Spleen (tissue), 11 donors: Measurements from ENCODE around the gene SIVA1. TPM values are rescaled to one million over a fixed set of nuclear protein-coding genes. Genes with fewer than 3 reads are reported as not detected.
A peak's percentile ranks its signal among the peaks of the same experiment; 100 is the strongest.

ENCODE experiments used
- DNase-seq: peaks from one replicate; pipeline ENCODE4 v3.0.0-alpha.2; 2020
- H3K27ac ChIP-seq, 8 donors: fragments of 200-600 bp; sonication (generic) in 7 of 8; 1 replicate in 4 of 8; 2 replicates in 4 of 8; pipeline versions ENCODE4 v1.5.0 to v1.8.0; 2016 to 2021; ENCODE audit warnings: inconsistent platforms in 4 of 8, mild to moderate bottlenecking in 4 of 8, moderate library complexity in 1 of 8
- H3K27me3 ChIP-seq, 7 donors: fragments of 200-600 bp; sonication (generic) in 6 of 7; replicated peaks in 1 of 7; 1 replicate in 4 of 7; 2 replicates in 3 of 7; pipeline versions ENCODE4 v1.5.0 to v1.8.0; 2016 to 2021; ENCODE audit warnings: inconsistent platforms in 3 of 7, mild to moderate bottlenecking in 1 of 7
- H3K36me3 ChIP-seq, 6 donors: fragments of 200-600 bp; sonication (generic) in 5 of 6; 1 replicate in 4 of 6; 2 replicates in 2 of 6; pipeline versions ENCODE4 v1.5.0 to v1.8.0; 2016 to 2021; ENCODE audit warnings: inconsistent platforms in 2 of 6
- H3K4me1 ChIP-seq, 6 donors: fragments of 200-600 bp; sonication (generic) in 5 of 6; 1 replicate in 3 of 6; 2 replicates in 3 of 6; pipeline versions ENCODE4 v1.5.0 to v1.8.0; 2016 to 2021; ENCODE audit warnings: inconsistent platforms in 3 of 6
- H3K4me3 ChIP-seq, 8 donors: fragments of 200-600 bp; sonication (generic) in 7 of 8; 1 replicate in 4 of 8; 2 replicates in 4 of 8; pipeline versions ENCODE4 v1.5.0 to v1.8.0; 2016 to 2021; ENCODE audit warnings: inconsistent platforms in 4 of 8, mild to moderate bottlenecking in 4 of 8, moderate library complexity in 2 of 8
- H3K9me3 ChIP-seq, 8 donors: fragments of 200-600 bp; sonication (generic) in 7 of 8; 1 replicate in 4 of 8; 2 replicates in 4 of 8; pipeline versions ENCODE4 v1.5.0 to v1.8.0; 2016 to 2021; ENCODE audit warnings: inconsistent platforms in 4 of 8
- POLR2A ChIP-seq, 3 donors: fragments of 450-650 bp; IDR thresholded peaks; one replicate each; pipeline ENCODE4 v1.5.1; 2017; ENCODE audit warnings: antibody characterized with exemption in 3 of 3, mild to moderate bottlenecking in 1 of 3
- POLR2AphosphoS5 ChIP-seq, 3 donors: sonication (generic); formaldehyde crosslinking; IDR thresholded peaks; one replicate each; pipeline ENCODE4 v1.5.1; 2017; ENCODE audit warnings: antibody characterized with exemption in 3 of 3
- WGBS, 5 donors: extraction: QIAGEN DNeasy Blood & Tissue Kit in 3 of 5; methylation state at CpG; one replicate each; pipeline versions ENCODE4 v1.1.5 to v1.1.7; 2013 to 2018; 5-methylcytosine and 5-hydroxymethylcytosine counted together
- intact Hi-C: fragments of 100-400 bp; cut with DNase I; formaldehyde crosslinking; loops from one replicate; pipeline ENCODE4 v1.15.0; 2023; ENCODE audit warnings: low total_unique reads
- polyA plus RNA-seq, 3 donors: library from polyadenylated mRNA; stranded (reverse); fragments of 200-250 nt; gene quantifications; one replicate each; pipeline ENCODE4 v1.2.1, GENCODE V29; 2013
- total RNA-seq, 7 donors: library from RNA; depleted of rRNA in 3 of 7; stranded (reverse); fragments of >200 nt in 3 of 7; fragmentation: NEBNext Ultra II Directional in 4 of 7; extraction: Animal tissue kit (Norgen Biotek cat#: 25700) in 4 of 7; gene quantifications; one replicate each; pipeline versions ENCODE4 v1.1.0 to v1.2.1, GENCODE V29; 2016 to 2021
- TF ChIP-seq, protein P1 (sequence below), 11 experiments: fragments of 200-600 bp in 7 of 11; fragments of 450-650 bp in 4 of 11; sonication (generic) in 4 of 11; IDR thresholded peaks in 8 of 11; conservative IDR thresholded peaks in 3 of 11; 1 replicate in 7 of 11; 2 replicates in 4 of 11; pipeline versions ENCODE4 v1.4.0 to v1.8.0; 2016 to 2021; ENCODE audit warnings: antibody characterized with exemption in 11 of 11, inconsistent platforms in 4 of 11, mild to moderate bottlenecking in 1 of 11
- donor health status: healthy with polysubstance abuse.
- donor health status: DM: no; HTN: no; CAD: no; lungs with moderate emphysema.
- donor health status: DM: no; HTN: no; CAD: no.
- donor health status: Bipolar disorder and iron deficiency.
- donor health status: healthy.
- donor health status: DM: no; HTN: no; CAD: no.
- donor health status: DM: yes; HTN: yes; CAD: no.

The SIVA1 gene
- total and polyA plus RNA-seq, 10 donors, result 56.7 to 226 (median 141) TPM

GRCh38 chr14:104724981-104725771, 27.8 kb upstream of the SIVA1 start:
- Histone ChIP-seq H3K27me3 (peaks cover 0 to 11% (median 0%) of the 10 kb centered on the region in 7 donors), H3K4me1 (peaks cover 5 to 43% (median 25%) of the 10 kb centered on the region in 6 donors), H3K4me3 (peak overlapping the region in 4 of 8 donors; percentile 77 to 97 (median 83)), H3K27ac (peak overlapping the region in 1 of 8 donors; percentile 78), H3K9me3 (no peaks in the 10 kb centered on the region), H3K36me3 (peaks cover 0 to 9% (median 0%) of the 10 kb centered on the region in 6 donors)
- intact Hi-C loops, result no loop called here
- WGBS, 5 donors, result 42 to 84% (median 57%) methylated on average over 9 to 24 of the region's 24 CpGs
- DNase-seq, result no peak
- TF ChIP-seq, protein P1, sequence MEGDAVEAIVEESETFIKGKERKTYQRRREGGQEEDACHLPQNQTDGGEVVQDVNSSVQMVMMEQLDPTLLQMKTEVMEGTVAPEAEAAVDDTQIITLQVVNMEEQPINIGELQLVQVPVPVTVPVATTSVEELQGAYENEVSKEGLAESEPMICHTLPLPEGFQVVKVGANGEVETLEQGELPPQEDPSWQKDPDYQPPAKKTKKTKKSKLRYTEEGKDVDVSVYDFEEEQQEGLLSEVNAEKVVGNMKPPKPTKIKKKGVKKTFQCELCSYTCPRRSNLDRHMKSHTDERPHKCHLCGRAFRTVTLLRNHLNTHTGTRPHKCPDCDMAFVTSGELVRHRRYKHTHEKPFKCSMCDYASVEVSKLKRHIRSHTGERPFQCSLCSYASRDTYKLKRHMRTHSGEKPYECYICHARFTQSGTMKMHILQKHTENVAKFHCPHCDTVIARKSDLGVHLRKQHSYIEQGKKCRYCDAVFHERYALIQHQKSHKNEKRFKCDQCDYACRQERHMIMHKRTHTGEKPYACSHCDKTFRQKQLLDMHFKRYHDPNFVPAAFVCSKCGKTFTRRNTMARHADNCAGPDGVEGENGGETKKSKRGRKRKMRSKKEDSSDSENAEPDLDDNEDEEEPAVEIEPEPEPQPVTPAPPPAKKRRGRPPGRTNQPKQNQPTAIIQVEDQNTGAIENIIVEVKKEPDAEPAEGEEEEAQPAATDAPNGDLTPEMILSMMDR (IDR thresholded peaks at IDR 0.05 in 8 of 11, conservative IDR thresholded peaks at IDR 0.05 in 3 of 11), result no peak
- TF ChIP-seq POLR2AphosphoS5 (IDR thresholded peaks at IDR 0.05) (peak in 1 of 3 donors; percentile 32), POLR2A (IDR thresholded peaks at IDR 0.05) (no peak)

DNA sequence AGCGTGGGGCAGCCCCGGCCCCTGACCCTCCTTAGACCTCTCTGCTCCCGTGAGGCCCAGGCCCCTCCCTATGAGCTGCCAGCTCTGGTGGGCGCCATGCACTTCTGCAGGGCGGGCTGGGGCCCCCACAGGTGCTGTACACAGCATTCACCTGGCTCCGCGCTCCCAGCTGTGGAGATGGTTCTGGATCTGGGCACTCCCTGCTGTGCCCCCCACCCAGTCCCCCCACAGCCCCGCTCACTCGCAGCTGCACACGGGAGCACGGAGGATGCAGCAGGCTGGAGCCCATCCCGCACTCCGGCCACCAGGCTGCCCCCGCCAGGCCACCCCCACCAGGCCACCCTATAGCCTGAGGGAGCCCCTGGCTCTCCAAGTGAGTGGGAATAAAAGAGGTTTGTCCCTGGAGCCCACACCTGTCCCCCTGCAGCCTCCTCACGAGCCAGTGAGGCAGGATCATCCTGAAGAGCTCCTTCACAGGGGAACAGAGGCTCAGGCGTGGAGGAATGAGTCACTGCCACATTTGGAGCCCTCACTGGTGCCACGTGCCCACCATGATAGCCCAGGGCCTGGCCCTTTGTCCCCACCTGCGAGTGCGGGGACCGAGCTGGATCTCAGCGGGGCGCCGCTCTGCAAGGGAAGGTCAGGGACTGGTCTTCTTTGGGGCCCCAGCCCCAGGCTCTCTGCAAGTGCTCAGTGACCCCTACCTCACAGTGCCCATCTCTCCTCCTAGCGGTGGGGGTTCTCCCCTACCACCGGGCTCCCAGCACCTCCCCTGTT, 27.0 kb upstream of the SIVA1 start:
- peaks cover 0 to 7% (median 0%) of the 10 kb centered on the region in 6 donors for H3K36me3 ChIP-seq
- WGBS, 5 donors, result 82 to 88% (median 87%) methylated on average over 14 to 25 of the region's 25 CpGs
- no peak overlapping the region for H3K4me3 ChIP-seq
- H3K4me1 ChIP-seq, result peaks cover 5 to 43% (median 25%) of the 10 kb centered on the region in 6 donors
- TF ChIP-seq, protein P1 (IDR thresholded peaks at IDR 0.05 in 8 of 11, conservative IDR thresholded peaks at IDR 0.05 in 3 of 11), result no peak
- peak in 1 of 3 donors; percentile 3 for TF ChIP-seq POLR2AphosphoS5 (IDR thresholded peaks at IDR 0.05)
- TF ChIP-seq POLR2A (IDR thresholded peaks at IDR 0.05), result no peak
- intact Hi-C loops, result no loop called here
- H3K27me3 ChIP-seq, result peaks cover 0 to 11% (median 0%) of the 10 kb centered on the region in 7 donors
- no peaks in the 10 kb centered on the region for H3K9me3 ChIP-seq
- H3K27ac ChIP-seq, result no peak overlapping the region
- no peak for DNase-seq

GRCh38 chr14:104726600-104727451, 26.1 kb upstream of the SIVA1 start:
- H3K36me3 ChIP-seq, result peaks cover 0 to 1% (median 0%) of the 10 kb centered on the region in 6 donors
- H3K27me3 ChIP-seq, result peaks cover 0 to 11% (median 0%) of the 10 kb centered on the region in 7 donors
- WGBS, 5 donors, result 73 to 86% (median 77%) methylated on average over 19 to 21 of the region's 21 CpGs
- peaks cover 5 to 47% (median 26%) of the 10 kb centered on the region in 6 donors for H3K4me1 ChIP-seq
- no peaks in the 10 kb centered on the region for H3K9me3 ChIP-seq
- intact Hi-C loops, result no loop called here
- H3K27ac ChIP-seq, result no peak overlapping the region
- no peak overlapping the region for H3K4me3 ChIP-seq
- no peak for DNase-seq
- TF ChIP-seq, protein P1 (IDR thresholded peaks at IDR 0.05 in 8 of 11, conservative IDR thresholded peaks at IDR 0.05 in 3 of 11), result no peak
- no peak for TF ChIP-seq POLR2A (IDR thresholded peaks at IDR 0.05)
- no peak for TF ChIP-seq POLR2AphosphoS5 (IDR thresholded peaks at IDR 0.05)
